GM18526 (cell line): ENCODE results near the gene DNAJB12.
A peak's percentile ranks its signal among the peaks of the same experiment; 100 is the strongest.

Experiments
- POLR2A ChIP-seq: IDR thresholded peaks from 3 replicates; pipeline ENCODE4 v1.6.1; 2011; ENCODE audit not compliant: insufficient read length; ENCODE audit errors: extremely low read depth

The DNAJB12 gene

DNA sequence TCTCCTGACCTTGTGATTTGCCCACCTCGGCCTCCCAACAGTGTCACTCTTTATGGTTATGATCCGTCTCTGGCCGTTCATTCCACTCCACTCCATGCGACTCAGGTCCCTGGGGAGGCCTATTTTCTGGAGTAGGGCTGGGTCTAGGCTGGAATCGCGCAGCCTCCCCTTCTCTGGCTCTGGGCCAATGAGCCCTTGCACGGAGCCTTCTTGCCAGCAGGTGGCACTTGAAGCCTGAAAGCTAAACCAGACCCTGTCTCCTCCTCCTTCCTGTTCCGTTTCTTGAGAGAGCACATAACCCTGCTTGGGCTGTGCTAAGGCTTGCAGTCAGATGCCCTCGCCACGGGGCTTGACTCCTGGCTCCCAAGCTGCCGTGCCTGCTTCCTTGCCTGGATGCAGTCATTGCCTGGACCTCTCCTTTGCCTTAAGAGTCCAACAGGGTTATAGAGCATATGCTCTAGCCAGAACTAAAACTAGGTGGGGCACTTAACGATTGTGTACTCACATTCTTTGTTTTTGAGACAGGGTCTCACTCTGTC, 9.6 kb upstream of the DNAJB12 start:
- peak; percentile 51 for TF ChIP-seq POLR2A

DNA sequence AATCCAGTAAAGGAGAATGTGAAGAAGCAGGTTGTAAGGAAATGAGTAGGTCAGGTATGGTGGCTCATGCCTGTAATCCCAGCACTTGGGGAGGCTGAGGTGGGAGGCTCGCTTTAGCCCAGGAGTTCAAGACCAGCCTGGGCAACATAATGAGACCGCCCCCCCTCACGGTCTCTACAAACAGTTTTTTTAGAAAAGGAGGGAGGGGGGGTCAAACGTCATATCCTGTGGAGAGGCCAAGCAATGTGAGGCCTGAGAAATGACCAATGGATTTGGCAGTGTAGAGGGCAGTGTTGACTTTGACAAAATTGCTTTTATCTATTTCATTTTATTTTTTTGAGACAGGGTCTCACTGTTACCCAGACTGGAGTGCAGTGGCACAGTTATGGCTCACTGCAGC, 2.3 kb upstream of the DNAJB12 start:
- TF ChIP-seq POLR2A: no peak

DNA sequence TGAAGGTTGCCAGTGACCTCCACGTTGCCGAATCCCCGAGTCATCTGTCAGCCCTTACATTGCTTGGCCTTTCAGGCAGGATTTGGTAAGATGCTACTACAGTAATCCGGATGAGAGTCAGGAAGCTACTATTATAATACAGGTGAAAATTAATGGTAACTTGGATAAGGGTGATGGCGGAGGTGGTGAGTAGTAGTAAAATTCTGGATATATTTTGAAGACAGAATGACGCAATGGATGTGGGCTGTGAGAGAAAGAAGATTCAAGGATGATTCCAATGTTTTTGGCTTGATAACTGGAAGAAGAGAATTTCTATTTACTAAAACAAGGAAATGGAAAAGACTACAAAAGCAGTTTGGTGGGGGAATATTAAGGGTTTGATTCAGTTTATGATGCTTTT, 1.4 kb upstream of the DNAJB12 start:
- TF ChIP-seq POLR2A: no peak

DNA sequence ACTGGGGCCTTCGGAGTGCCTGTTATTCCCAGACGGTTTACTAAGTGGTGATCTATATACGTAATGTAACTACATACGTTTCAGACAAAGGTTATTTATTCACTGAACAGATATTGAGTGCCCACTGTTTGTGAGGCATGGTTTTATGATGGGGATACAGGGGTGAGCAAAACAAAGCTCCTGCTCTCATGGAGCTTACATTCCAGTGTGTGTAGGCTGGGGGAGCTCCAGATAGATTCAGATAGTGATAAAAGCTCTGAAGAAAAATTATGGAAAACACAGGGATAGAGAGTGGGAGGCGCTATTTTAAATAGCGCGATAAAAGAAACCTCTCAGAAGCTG, 466 bp upstream of the DNAJB12 start:
- no peak for TF ChIP-seq POLR2A

DNA sequence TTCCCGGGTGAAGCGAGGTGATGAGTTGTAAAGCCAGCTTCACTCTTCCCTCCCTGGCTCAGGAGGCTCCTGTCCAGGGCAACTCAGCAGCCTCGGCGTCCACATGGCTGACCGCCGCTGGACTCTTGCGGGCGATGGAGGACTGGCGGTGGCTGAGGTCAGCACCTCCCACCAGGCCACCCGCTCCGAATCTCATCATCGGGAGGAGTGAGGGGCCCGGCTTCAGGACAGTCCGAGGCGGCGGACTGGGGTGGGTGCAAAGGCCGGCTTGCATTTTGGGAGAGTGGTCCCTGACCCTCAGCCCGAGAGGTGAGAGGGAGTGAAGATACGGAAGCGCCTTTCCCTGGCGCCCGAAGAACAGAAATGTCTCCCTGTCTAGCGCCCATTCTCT, 759 bp downstream of the DNAJB12 start:
- no peak for TF ChIP-seq POLR2A

DNA sequence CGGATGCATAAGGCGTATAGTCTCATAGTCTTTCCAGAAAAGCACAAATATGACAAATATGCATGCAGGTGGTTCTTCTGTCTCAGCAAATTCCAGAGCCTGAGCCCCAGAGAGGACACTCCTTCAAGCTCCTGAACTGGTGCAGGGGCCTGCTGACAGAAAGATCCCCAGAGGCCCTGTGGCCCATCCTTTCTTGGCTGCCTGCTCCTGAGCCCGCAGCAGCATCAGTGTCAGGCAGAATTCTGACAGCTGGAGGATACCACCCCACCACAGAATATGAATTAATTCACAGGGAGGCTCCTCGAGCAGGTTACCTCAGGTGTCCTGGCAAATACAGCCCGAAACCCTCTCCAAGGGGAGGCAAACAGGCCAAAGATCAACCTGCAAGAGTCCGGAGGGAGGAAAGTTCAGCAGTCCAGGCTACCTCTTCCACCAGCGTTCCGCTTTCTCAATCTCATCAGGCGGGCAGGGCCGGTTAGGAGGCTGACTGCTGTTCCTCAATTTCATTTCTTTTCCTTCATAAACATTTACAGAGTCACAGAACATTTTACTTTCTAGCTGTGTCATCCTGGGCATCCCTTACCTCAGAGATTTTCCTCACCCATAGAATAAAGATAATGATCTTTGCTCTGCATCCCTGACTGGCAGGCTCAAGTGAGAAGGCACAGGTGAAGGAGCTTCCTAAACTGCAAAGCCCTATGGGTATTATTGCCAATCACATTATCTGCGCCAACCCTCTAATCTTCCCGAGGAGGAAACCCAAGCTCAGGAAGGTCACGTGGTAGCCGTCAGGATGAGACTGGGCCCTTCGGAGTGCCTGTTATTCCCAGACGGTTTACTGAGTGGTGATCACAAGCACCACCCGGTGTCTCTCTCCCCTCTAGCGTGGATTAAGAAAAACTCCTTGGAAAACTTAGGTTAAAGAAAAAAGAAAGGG, 1.4 kb downstream of the DNAJB12 start:
- no peak for TF ChIP-seq POLR2A

DNA sequence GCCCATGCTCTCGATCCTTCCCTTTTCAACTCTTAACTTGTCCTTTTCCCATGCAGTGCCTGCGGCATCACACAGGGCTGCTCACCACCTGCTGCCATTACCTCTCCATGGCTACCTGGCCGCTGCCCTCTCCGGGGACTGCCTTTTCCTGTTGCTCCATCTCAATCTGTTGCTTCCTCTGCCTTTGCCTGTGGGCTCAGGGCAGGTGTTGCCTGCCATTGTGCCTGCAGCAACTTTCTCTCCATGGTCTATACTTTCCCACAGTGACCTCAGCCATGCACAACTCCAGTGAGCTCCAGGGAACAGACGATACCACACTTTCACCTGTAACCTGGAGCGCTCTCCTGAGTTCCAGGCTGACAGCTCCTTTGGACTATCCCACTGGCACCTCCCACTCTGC, 3.2 kb downstream of the DNAJB12 start:
- TF ChIP-seq POLR2A: no peak

DNA sequence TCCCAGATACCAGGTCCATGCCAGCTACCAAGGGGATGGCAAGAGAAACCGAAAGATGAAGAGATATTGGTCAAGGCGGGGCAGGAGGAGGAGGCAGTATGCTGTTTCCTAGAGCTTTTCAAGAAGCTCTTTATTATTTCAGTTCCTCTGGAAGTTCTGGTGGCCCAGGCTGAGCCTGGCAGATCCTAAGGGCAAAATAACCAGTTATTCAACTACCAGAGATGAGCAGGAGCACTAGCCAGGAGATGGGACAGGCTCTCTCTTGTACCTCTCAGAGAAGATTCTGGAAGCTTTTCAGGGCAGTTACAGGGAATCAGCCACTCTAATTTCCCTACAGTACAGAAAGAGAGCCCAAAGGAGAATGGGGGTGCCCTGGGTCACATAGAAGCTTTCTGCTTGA, 5.3 kb downstream of the DNAJB12 start:
- no peak for TF ChIP-seq POLR2A

DNA sequence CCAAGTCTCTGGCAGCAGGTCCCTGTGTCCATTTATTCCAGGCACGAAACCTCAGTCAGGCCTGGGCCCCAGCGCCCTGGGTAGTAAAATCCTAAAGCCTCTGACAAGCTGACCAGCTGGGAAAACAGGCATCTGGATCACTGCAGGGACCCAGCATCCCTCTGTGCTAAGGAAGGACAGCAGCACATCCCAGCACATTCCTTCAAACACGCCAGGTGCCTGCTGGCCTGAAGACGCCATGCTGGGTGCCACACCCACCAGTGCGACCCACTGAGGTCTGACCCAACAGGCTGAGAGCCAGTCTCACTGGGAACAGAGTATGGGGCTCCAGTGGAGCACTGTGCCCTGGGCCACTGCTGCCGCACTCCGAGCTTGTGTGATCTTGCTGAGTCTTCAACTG, 6.4 kb downstream of the DNAJB12 start:
- no peak for TF ChIP-seq POLR2A

DNA sequence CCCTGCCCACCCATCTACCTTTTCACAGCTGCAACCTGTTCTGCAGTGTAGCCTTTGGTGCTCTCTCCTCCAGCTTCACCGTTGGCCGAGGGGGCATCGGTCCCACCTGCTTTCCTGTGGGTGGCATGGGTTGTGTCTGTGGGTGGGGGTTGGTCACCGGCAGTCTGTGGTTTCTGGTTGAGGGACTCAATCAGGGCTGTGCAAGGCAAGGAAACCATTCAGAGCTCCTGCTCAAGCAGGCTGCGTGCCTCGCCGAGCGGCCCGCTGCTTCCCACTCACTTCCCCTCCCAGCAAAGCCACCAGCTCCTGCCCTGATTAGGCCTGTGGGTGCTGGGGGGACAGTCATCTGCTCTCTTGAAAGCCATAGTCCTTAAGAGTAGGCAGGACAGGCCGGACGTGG, 9.8 kb downstream of the DNAJB12 start:
- no peak for TF ChIP-seq POLR2A

DNA sequence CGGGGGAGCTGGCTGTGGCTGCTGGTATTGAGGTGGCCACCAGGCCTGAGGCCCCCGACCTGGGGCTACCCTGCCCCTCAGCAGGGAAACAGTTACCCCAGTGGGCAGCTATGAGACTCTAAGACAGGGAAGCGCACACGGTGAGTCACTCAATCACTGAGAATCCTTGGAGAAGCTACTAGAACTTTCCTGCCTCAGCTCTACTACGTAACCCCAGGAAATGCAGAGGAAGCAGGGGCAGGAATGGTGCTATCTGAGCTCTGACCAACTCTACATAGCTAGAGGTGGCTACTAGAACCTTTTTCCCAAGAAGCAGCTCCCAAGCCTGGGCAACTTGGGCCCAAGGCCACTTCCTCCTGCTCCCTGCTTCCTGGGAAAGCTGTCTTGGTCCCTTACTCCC, 11.8 kb downstream of the DNAJB12 start:
- no peak for TF ChIP-seq POLR2A

DNA sequence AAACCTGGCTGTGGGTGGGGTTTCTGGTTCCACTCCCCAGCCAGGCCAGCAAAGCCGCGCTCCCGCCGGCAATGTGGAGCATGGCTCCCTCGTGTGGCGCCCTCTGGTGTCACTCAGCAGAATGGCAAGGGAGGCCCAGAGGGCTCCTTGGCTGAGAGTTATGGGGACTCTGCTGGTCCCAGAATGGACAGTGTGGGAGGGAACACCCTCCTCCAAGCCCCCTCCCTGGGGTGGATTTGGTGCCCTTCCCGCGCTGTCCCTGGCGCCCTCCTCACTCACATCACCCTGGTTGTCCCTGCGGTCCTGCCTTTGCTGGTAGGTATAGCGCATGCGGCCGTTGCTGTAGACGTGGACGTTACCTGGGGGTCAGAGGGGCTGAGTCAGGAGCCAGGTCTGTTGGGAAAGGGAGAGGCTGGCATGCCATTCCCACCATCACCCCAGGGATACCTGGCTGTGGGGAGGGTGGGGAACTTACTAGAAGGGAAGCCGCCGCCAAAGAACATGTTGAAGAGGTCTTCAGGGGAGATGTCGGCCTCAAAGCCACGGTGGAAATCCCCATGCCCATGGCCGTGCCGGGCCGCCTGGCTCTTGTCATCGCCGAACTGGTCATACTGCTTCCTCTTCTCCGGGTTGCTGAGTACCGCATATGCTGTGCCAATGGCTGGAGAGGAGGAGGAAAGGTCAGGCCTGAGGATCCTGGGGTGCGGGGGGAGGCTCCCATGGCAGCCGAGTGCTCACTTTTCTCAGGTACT, 14.0 kb downstream of the DNAJB12 start:
- no peak for TF ChIP-seq POLR2A

DNA sequence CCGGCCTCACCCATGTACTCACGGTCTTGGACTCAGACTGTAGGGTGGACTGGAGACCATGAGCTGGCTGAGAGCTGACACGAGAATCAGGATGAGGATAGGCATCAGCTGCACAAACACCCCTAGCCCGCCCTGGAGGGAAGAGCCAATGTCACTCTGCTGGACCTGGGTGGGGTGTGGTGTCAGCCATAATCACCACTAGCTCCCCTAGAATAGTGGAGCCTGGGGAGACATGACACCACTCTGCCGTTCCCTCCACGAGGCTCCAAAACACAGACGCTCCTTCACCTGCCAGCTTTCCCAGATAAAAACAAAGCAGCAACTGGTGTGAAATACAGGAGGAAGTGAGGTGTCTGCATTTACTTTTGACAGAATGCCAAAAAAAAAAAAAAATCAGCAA, 16.5 kb downstream of the DNAJB12 start:
- TF ChIP-seq POLR2A: no peak

DNA sequence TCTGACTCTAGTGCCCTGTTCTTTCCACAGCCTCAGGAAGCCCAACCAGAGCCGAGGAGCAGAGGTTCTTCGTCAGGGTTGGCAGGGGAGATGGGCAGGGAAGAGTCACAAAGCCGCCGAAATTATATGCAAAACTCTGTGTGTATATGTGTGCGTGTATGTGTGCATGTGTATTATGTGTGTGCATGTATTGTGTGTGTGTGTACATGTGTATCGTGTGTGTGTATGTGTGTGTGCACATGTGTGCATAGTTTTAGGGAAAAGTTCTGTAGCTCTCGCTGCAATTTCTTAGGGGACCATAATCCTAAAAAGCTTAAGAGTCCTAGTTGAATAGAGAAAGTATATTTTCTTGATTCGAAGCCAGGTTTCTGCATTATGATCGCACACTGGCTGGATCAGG, 17.0 kb downstream of the DNAJB12 start:
- TF ChIP-seq POLR2A: no peak

DNA sequence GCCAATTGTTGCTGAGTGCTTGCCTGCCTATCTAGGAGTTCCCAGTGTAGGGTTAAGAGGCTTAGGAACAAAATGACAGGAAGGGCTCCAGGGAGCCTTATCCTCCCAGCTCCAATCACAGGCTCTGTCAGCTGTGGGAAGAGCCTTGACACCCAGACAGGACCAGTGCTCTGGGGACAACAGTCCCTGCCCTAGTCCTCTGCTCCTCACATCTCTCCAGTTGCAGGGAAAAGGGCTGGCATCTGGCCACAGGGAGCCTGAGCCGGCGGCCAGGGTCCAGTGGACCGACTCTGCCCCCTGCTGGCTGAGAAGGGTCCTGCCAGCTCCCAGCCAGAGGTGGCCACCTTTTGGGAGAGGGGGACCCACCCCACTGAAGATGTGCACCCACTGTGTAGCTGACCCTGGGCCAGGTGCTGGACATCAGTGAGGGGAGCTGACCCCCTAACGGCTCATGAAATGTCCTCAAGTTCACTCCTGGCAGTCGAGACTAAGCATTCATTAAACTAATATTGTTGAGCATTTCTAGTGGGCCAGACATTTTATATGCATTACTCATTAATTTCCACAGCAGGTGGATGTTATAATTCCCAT, 17.6 kb downstream of the DNAJB12 start:
- no peak for TF ChIP-seq POLR2A
